Smooth muscle cell (in vitro differentiated cells): Measurements from ENCODE around the gene ASB16. TPM values are rescaled to one million over a fixed set of nuclear protein-coding genes. Genes with fewer than 3 reads are reported as not detected.

Source experiments
- DNase-seq: peaks from one replicate; lab custom pipeline; 2025; ENCODE audit not compliant: unreplicated experiment; lab: John Stamatoyannopoulos, UW
- H2AFZ ChIP-seq: fragments of 200-600 bp; sonication (generic); 2 replicates; pipeline ENCODE4 v1.6.0; 2016; ENCODE audit warnings: antibody characterized with exemption, low read depth, mild to moderate bottlenecking
- H3F3A ChIP-seq: fragments of 200-600 bp; sonication (generic); 2 replicates; pipeline ENCODE4 v1.6.0; 2017; ENCODE audit warnings: antibody characterized with exemption, low read depth
- H3K27ac ChIP-seq: fragments of 200-600 bp; sonication (generic); 2 replicates; pipeline ENCODE4 v1.5.1; 2016; ENCODE audit warnings: low read depth, mild to moderate bottlenecking
- H3K27me3 ChIP-seq: fragments of 200-600 bp; sonication (generic); 2 replicates; pipeline ENCODE4 v1.6.1; 2016; ENCODE audit warnings: low read depth, mild to moderate bottlenecking
- H3K36me3 ChIP-seq: fragments of 200-600 bp; sonication (generic); 2 replicates; pipeline ENCODE4 v1.5.1; 2016; ENCODE audit warnings: low read depth
- H3K4me1 ChIP-seq: fragments of 200-600 bp; sonication (generic); 2 replicates; pipeline ENCODE4 v1.5.1; 2016; ENCODE audit warnings: low read depth
- H3K4me2 ChIP-seq: fragments of 200-600 bp; sonication (generic); 2 replicates; pipeline ENCODE4 v1.6.0; 2016; ENCODE audit warnings: mild to moderate bottlenecking
- H3K4me3 ChIP-seq: fragments of 200-600 bp; sonication (generic); 2 replicates; pipeline ENCODE4 v1.5.1; 2016; ENCODE audit warnings: mild to moderate bottlenecking
- H3K79me2 ChIP-seq: fragments of 200-600 bp; sonication (generic); 2 replicates; pipeline ENCODE4 v1.6.0; 2016; ENCODE audit warnings: low read depth, mild to moderate bottlenecking
- H3K9ac ChIP-seq: fragments of 200-600 bp; sonication (generic); 2 replicates; pipeline ENCODE4 v1.6.0; 2016; ENCODE audit warnings: low read depth
- H3K9me3 ChIP-seq: fragments of 200-600 bp; sonication (generic); replicated peaks from 2 replicates; pipeline ENCODE4 v1.5.1; 2016; ENCODE audit warnings: low read depth
- H4K20me1 ChIP-seq: fragments of 200-600 bp; sonication (generic); 2 replicates; pipeline ENCODE4 v1.6.0; 2016; ENCODE audit warnings: low read depth
- WGBS: methylation state at CpG from one replicate; pipeline ENCODE4 v1.1.7; 2016; ENCODE audit warnings: low lambda C conversion rate; 5-methylcytosine and 5-hydroxymethylcytosine counted together
- polyA plus RNA-seq: library from polyadenylated mRNA; unstranded; fragments of >200 nt; fragmentation: Nextera tagmentation; extraction: Ambion mirVana; gene quantifications from 2 replicates; pipeline ENCODE4 v1.2.1, GENCODE V29; 2016
- total RNA-seq: library from RNA; depleted of rRNA; stranded (reverse); fragments of >200 nt; gene quantifications from 2 replicates; pipeline ENCODE4 v1.2.3, GENCODE V29; 2014
- TF ChIP-seq, protein P1 (sequence below): fragments of 200-600 bp; sonication (generic); IDR thresholded peaks from 2 replicates; pipeline ENCODE4 v1.5.1; 2017; ENCODE audit warnings: borderline replicate concordance, mild to moderate bottlenecking, antibody characterized with exemption; ENCODE audit not compliant: insufficient read depth, poor library complexity, severe bottlenecking

Gene ASB16
- total and polyA plus RNA-seq, 2 experiments from 2014 or later, result 0.35 TPM; not detected in 1

- TF ChIP-seq, protein P1, sequence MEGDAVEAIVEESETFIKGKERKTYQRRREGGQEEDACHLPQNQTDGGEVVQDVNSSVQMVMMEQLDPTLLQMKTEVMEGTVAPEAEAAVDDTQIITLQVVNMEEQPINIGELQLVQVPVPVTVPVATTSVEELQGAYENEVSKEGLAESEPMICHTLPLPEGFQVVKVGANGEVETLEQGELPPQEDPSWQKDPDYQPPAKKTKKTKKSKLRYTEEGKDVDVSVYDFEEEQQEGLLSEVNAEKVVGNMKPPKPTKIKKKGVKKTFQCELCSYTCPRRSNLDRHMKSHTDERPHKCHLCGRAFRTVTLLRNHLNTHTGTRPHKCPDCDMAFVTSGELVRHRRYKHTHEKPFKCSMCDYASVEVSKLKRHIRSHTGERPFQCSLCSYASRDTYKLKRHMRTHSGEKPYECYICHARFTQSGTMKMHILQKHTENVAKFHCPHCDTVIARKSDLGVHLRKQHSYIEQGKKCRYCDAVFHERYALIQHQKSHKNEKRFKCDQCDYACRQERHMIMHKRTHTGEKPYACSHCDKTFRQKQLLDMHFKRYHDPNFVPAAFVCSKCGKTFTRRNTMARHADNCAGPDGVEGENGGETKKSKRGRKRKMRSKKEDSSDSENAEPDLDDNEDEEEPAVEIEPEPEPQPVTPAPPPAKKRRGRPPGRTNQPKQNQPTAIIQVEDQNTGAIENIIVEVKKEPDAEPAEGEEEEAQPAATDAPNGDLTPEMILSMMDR, result no peak
- Histone ChIP-seq H2AFZ (no peak overlapping the region), H3K4me1 (peaks cover 4% of the 10 kb centered on the region), H3K36me3 (peaks cover 5% of the 10 kb centered on the region), H3K27me3 (no peaks in the 10 kb centered on the region), H4K20me1 (peaks cover 28% of the 10 kb centered on the region), H3K79me2 (peaks cover 2% of the 10 kb centered on the region), H3K9me3 (no peaks in the 10 kb centered on the region), H3F3A (peaks cover 9% of the 10 kb centered on the region), H3K27ac (no peak overlapping the region), H3K9ac (no peak overlapping the region), H3K4me3 (no peak overlapping the region), H3K4me2 (no peak overlapping the region)
- 95% methylated on average over 30 of the region's 30 CpGs for WGBS
- DNase-seq, result no peak
Measured at GRCh38 chr17:44211281-44212265, 41.1 kb downstream of the ASB16 start.

- Histone ChIP-seq H3K4me1 (peaks cover 4% of the 10 kb centered on the region), H3K4me2 (no peak overlapping the region), H4K20me1 (peaks cover 40% of the 10 kb centered on the region), H3K9me3 (no peaks in the 10 kb centered on the region), H3K36me3 (peaks cover 5% of the 10 kb centered on the region), H3K79me2 (peaks cover 14% of the 10 kb centered on the region), H3K9ac (no peak overlapping the region), H3F3A (peaks cover 6% of the 10 kb centered on the region), H3K27me3 (no peaks in the 10 kb centered on the region), H2AFZ (no peak overlapping the region), H3K27ac (no peak overlapping the region), H3K4me3 (no peak overlapping the region)
- no peak for DNase-seq
- 96% methylated on average over 28 of the region's 31 CpGs for WGBS
- TF ChIP-seq, protein P1, result no peak
Measured at GRCh38 chr17:44212507-44213402, 42.3 kb downstream of the ASB16 start.

DNA sequence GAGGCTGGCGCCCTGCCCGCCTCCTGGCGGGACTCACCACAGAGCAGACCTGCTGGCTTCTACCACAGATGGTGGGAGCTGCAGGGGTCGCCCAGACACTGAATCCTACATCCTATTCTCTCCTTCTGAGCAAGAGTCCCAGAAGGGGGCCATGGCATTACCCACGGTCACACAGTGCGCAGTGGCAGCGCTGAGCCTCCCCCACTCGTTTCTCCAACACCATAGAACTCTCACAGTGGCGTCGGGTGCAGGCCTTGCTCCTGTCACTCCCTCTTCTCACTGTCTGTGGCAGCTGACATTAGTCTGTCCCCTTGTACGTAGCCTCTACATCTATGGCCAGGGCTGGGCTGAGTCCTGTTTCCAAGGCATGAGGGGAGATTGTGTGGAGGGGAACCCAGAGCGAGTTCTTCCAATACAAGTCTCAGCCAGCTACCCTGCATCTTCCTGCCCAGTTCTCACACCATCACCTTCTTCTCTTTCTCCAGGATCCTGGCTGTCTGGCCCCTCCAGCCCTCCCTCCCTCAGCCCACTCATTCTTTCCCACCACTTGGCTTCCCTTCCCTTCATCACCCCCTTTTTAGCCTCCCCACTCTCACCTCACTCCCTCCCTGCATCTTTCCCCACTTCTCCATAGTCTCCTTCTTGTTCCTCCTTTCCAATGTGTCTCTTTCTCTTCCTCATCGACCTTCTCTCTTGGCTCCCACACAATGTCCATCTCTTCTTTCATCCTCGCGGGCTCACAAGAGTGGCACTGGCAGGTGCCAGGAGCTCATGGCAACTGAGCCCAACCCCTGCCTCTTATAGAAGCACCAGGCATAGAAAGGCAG is 43.1 kb downstream of the ASB16 start:
- no peak overlapping the region for H3K27ac ChIP-seq
- 96% methylated on average over 15 of the region's 15 CpGs for whole genome bisulfite sequencing
- H3K4me2 ChIP-seq, result no peak overlapping the region
- DNase-seq, result no peak
- H3K9ac ChIP-seq, result no peak overlapping the region
- H3K9me3 ChIP-seq, result no peaks in the 10 kb centered on the region
- H4K20me1 ChIP-seq, result peaks cover 40% of the 10 kb centered on the region
- H3F3A ChIP-seq, result peaks cover 3% of the 10 kb centered on the region
- H3K36me3 ChIP-seq, result peaks cover 3% of the 10 kb centered on the region
- no peak overlapping the region for H3K4me3 ChIP-seq
- no peaks in the 10 kb centered on the region for H3K27me3 ChIP-seq
- TF ChIP-seq, protein P1, result no peak
- peaks cover 20% of the 10 kb centered on the region for H3K79me2 ChIP-seq
- H2AFZ ChIP-seq, result no peak overlapping the region
- peaks cover 4% of the 10 kb centered on the region for H3K4me1 ChIP-seq
